Activated effector memory CD4-positive, alpha-beta T cell treated with anti-CD3 and anti-CD28 coated beads, Interleukin-2, amount 50 U/mL, for 16 hours (primary cell): ENCODE measurements around the gene PSME1.
A peak's percentile ranks its signal among the peaks of the same experiment; 100 is the strongest.

Experiments used
- DNase-seq: peaks from one replicate; pipeline ENCODE4 v3.0.0-alpha.2; 2020

Gene PSME1

GRCh38 chr14:24149302-24149969, 13.4 kb downstream of the PSME1 start:
- DNase-seq: no peak

- DNase-seq: no peak
These were observed 14.1 kb downstream of the PSME1 start for GRCh38 chr14:24150061-24150460.

GRCh38 chr14:24150567-24150966, 14.6 kb downstream of the PSME1 start:
- no peak for DNase-seq

GRCh38 chr14:24150993-24151392, 15.0 kb downstream of the PSME1 start:
- no peak for DNase-seq

GRCh38 chr14:24151404-24152080, 15.5 kb downstream of the PSME1 start:
- no peak for DNase-seq

GRCh38 chr14:24155100-24155499, 19.1 kb downstream of the PSME1 start:
- DNase-seq: no peak

- no peak for DNase-seq
These were observed 20.8 kb downstream of the PSME1 start for GRCh38 chr14:24156840-24157239.

GRCh38 chr14:24157331-24157730, 21.3 kb downstream of the PSME1 start:
- DNase-seq: no peak

- DNase-seq: no peak
These were observed 23.9 kb downstream of the PSME1 start for GRCh38 chr14:24159777-24160498.

- DNase-seq: no peak
These were observed 24.5 kb downstream of the PSME1 start for GRCh38 chr14:24160499-24160849.

- peak; percentile 99 for DNase-seq
These were observed 25.1 kb downstream of the PSME1 start, which contains the start of gene IRF9 for GRCh38 chr14:24160850-24161804. IRF9 (plus strand) TSS chr14:24161265; CDS start chr14:24162145, 880 bp downstream.

GRCh38 chr14:24162093-24162492, 26.1 kb downstream of the PSME1 start:
- peak; percentile 72 for DNase-seq

GRCh38 chr14:24164518-24164991, 28.6 kb downstream of the PSME1 start:
- DNase-seq: no peak

GRCh38 chr14:24165785-24166184, 29.8 kb downstream of the PSME1 start:
- DNase-seq: no peak

GRCh38 chr14:24167469-24168114, 31.6 kb downstream of the PSME1 start:
- no peak for DNase-seq

GRCh38 chr14:24171422-24172260, 35.6 kb downstream of the PSME1 start, which contains the start of gene REC8:
REC8 (plus strand) TSS chr14:24172080; CDS start chr14:24172553, 473 bp downstream.
- peak; percentile 88 for DNase-seq

GRCh38 chr14:24172261-24172860, 36.4 kb downstream of the PSME1 start:
- DNase-seq: no peak

- DNase-seq: no peak
These were observed 36.9 kb downstream of the PSME1 start for GRCh38 chr14:24172871-24173281.

GRCh38 chr14:24176599-24176998, 40.6 kb downstream of the PSME1 start:
- DNase-seq: no peak

- DNase-seq: no peak
These were observed 41.2 kb downstream of the PSME1 start for GRCh38 chr14:24177041-24177825.
